Hepatocyte (in vitro differentiated cells): ENCODE measurements around the gene ECD. TPM values are rescaled to one million over a fixed set of nuclear protein-coding genes. Genes with fewer than 3 reads are reported as not detected.

Source experiments
- DNase-seq: peaks from one replicate; pipeline ENCODE4 v3.0.0-alpha.2; 2016; ENCODE audit warnings: low spot score
- H2AFZ ChIP-seq: fragments of 200-600 bp; sonication (generic); 2 replicates; pipeline ENCODE4 v1.6.0; 2016; ENCODE audit warnings: antibody characterized with exemption, mild to moderate bottlenecking
- H3K27ac ChIP-seq: fragments of 200-600 bp; sonication (generic); 2 replicates; pipeline ENCODE4 v1.5.1; 2016; ENCODE audit warnings: mild to moderate bottlenecking
- H3K27me3 ChIP-seq: fragments of 200-600 bp; sonication (generic); 2 replicates; pipeline ENCODE4 v1.6.1; 2016
- H3K36me3 ChIP-seq: fragments of 200-600 bp; sonication (generic); replicated peaks from 2 replicates; pipeline ENCODE4 v1.5.1; 2016; ENCODE audit warnings: low read depth; ENCODE audit not compliant: insufficient read depth
- H3K4me1 ChIP-seq: fragments of 200-600 bp; sonication (generic); 2 replicates; pipeline ENCODE4 v1.5.1; 2016; ENCODE audit warnings: mild to moderate bottlenecking, moderate library complexity; ENCODE audit not compliant: insufficient read depth
- H3K4me2 ChIP-seq: fragments of 200-600 bp; sonication (generic); 2 replicates; pipeline ENCODE4 v1.6.0; 2016
- H3K4me3 ChIP-seq: fragments of 200-600 bp; sonication (generic); 2 replicates; pipeline ENCODE4 v1.5.1; 2016; ENCODE audit warnings: mild to moderate bottlenecking
- H3K79me2 ChIP-seq: fragments of 200-600 bp; sonication (generic); 2 replicates; pipeline ENCODE4 v1.6.0; 2017; ENCODE audit warnings: mild to moderate bottlenecking
- H3K9me2 ChIP-seq: fragments of 200-600 bp; sonication (generic); replicated peaks from 2 replicates; pipeline ENCODE4 v1.6.0; 2017; ENCODE audit warnings: mild to moderate bottlenecking; ENCODE audit not compliant: insufficient read depth
- H3K9me3 ChIP-seq: fragments of 200-600 bp; sonication (generic); 2 replicates; pipeline ENCODE4 v1.5.1; 2016; ENCODE audit warnings: low read depth, mild to moderate bottlenecking
- H4K20me1 ChIP-seq: fragments of 200-600 bp; sonication (generic); 2 replicates; pipeline ENCODE4 v1.6.0; 2016; ENCODE audit warnings: mild to moderate bottlenecking; ENCODE audit not compliant: insufficient read depth, poor library complexity, severe bottlenecking
- EZH2 ChIP-seq: fragments of 200-600 bp; sonication (generic); IDR thresholded peaks from 2 replicates; pipeline ENCODE4 v1.6.1; 2016; ENCODE audit warnings: antibody characterized with exemption, mild to moderate bottlenecking, borderline replicate concordance
- EZH2phosphoT487 ChIP-seq: fragments of 200-600 bp; sonication (generic); IDR thresholded peaks from one replicate; pipeline ENCODE4 v1.6.1; 2018; ENCODE audit warnings: antibody characterized with exemption, mild to moderate bottlenecking, low read depth, moderate library complexity; ENCODE audit not compliant: unreplicated experiment, severe bottlenecking
- WGBS: methylation state at CpG from one replicate; pipeline ENCODE4 v1.1.6; 2016; ENCODE audit warnings: low lambda C conversion rate; ENCODE audit errors: missing lambda C conversion rate; 5-methylcytosine and 5-hydroxymethylcytosine counted together
- polyA plus RNA-seq: library from polyadenylated mRNA; unstranded; fragments of >200 nt; fragmentation: Nextera tagmentation; extraction: Ambion mirVana; gene quantifications from 2 replicates; pipeline ENCODE4 v1.2.1, GENCODE V29; 2016
- total RNA-seq: library from RNA; depleted of rRNA; stranded (reverse); fragments of >200 nt; gene quantifications from 2 replicates; pipeline ENCODE4 v1.2.3, GENCODE V29; 2014
- TF ChIP-seq, protein P1 (sequence below): fragments of 200-600 bp; sonication (generic); IDR thresholded peaks from 2 replicates; pipeline ENCODE4 v1.5.1; 2016; ENCODE audit warnings: antibody characterized with exemption, mild to moderate bottlenecking; ENCODE audit not compliant: poor library complexity

Gene ECD
- total and polyA plus RNA-seq, 2 experiments from 2014 or later: 26.9 to 30.1 TPM

DNA sequence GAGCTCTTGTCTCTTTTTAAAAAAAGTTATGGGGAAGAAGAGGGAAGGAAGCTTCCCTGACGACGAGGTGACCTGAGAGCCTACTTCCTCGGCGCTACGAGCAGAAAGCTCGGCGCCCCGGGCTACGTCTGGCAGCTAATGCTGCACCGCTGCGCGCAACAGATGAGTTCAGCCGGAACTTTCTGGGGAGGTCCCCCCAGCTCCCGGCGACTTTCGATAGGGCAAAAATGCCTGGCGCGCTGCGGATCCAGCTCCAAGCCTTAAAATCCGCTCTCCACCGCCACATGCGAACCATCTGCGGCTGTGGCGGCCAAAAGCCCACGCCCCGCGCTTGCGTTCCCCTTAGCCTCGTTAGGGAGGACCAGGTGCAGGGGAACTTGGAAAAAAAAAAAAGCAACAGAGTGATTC is 71.8 kb downstream of the ECD start:
- under 1% methylated on average over 29 of the region's 29 CpGs for WGBS
- H3K9me3 ChIP-seq: no peaks in the 10 kb centered on the region
- H3K9me2 ChIP-seq: no peaks in the 10 kb centered on the region
- H3K27ac ChIP-seq: peak overlapping the region; percentile 94
- H3K4me3 ChIP-seq: peak overlapping the region; percentile 60
- peaks cover 15% of the 10 kb centered on the region for H3K4me1 ChIP-seq
- DNase-seq: peak; percentile 86
- no peaks in the 10 kb centered on the region for H3K36me3 ChIP-seq
- H2AFZ ChIP-seq: peak overlapping the region; percentile 59
- H4K20me1 ChIP-seq: no peaks in the 10 kb centered on the region
- H3K79me2 ChIP-seq: peaks cover 38% of the 10 kb centered on the region
- no peaks in the 10 kb centered on the region for H3K27me3 ChIP-seq
- H3K4me2 ChIP-seq: peak overlapping the region; percentile 77
- TF ChIP-seq, protein P1, sequence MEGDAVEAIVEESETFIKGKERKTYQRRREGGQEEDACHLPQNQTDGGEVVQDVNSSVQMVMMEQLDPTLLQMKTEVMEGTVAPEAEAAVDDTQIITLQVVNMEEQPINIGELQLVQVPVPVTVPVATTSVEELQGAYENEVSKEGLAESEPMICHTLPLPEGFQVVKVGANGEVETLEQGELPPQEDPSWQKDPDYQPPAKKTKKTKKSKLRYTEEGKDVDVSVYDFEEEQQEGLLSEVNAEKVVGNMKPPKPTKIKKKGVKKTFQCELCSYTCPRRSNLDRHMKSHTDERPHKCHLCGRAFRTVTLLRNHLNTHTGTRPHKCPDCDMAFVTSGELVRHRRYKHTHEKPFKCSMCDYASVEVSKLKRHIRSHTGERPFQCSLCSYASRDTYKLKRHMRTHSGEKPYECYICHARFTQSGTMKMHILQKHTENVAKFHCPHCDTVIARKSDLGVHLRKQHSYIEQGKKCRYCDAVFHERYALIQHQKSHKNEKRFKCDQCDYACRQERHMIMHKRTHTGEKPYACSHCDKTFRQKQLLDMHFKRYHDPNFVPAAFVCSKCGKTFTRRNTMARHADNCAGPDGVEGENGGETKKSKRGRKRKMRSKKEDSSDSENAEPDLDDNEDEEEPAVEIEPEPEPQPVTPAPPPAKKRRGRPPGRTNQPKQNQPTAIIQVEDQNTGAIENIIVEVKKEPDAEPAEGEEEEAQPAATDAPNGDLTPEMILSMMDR: no peak
- TF ChIP-seq EZH2phosphoT487: no peak
- no peak for TF ChIP-seq EZH2

DNA sequence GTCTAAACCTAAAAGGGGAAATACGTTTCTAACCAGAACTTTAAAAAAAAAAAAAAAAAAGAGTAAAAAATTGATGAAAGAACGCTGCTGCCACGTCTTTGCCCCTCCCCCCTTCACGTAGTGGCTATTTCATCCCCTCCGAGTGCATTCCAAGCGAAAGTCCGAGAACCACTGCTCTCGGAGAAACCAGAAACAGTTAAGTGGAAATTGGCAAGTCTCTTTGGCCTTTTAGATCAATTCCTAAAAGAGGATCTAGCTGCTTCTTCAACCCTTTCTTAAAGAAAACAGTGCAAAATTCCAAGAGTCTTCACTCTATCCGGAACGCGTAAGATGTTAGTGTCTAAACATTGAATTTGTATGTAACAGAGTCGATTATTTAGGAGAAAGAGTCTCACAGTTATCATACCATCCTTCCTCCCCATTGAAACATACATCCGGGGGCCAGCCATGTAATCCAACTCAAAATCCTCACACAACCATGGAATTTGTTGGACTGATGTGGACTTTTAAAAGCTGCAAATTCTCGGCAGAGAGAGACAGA is 72.3 kb downstream of the ECD start:
- peak overlapping the region; percentile 77 for H3K4me2 ChIP-seq

DNA sequence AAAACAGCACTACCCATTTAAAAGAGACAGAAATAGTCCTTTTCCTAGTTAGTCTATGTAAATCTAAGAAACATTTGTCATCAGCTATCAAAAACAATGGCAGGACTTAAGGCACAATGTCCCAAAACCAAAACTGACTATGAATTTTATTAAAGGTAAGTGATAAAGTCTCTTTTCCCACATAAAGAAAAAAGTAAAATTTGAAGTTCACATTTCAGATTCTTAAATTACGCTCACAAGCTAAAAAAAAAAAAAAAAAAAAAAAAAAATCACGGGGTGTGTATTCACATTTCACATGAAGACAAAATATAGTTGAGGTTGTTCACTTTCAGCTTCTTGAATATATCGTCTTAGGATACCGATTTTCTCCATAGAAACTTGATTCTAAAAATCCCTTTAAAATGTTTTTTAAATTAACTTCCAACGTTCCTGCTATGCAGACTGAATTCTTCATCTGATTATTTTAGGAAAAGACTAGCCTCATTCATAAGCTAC is 72.8 kb downstream of the ECD start:
- no peak for DNase-seq
- Histone ChIP-seq H3K4me1 (peaks cover 15% of the 10 kb centered on the region), H3K9me2 (no peaks in the 10 kb centered on the region), H3K4me3 (peak overlapping the region; percentile 60), H3K9me3 (no peaks in the 10 kb centered on the region), H3K4me2 (peak overlapping the region; percentile 77), H3K36me3 (no peaks in the 10 kb centered on the region), H3K79me2 (peaks cover 48% of the 10 kb centered on the region), H4K20me1 (peaks cover 5% of the 10 kb centered on the region), H3K27ac (peak overlapping the region; percentile 94), H2AFZ (peak overlapping the region; percentile 59), H3K27me3 (no peaks in the 10 kb centered on the region)
- TF ChIP-seq EZH2phosphoT487 (no peak), EZH2 (no peak)
- TF ChIP-seq, protein P1: no peak
- 5% methylated on average over 5 of the region's 5 CpGs for WGBS

More for the DNA sequence above, 72.3 kb downstream of the ECD start:
- 1% methylated on average over 14 of the region's 14 CpGs for WGBS
- H3K4me3 ChIP-seq: peak overlapping the region; percentile 60
- TF ChIP-seq, protein P1: no peak
- TF ChIP-seq EZH2phosphoT487: no peak
- no peak for TF ChIP-seq EZH2
- peaks cover 43% of the 10 kb centered on the region for H3K79me2 ChIP-seq
- no peaks in the 10 kb centered on the region for H3K9me2 ChIP-seq
- no peaks in the 10 kb centered on the region for H4K20me1 ChIP-seq
- DNase-seq: peak; percentile 80
- no peaks in the 10 kb centered on the region for H3K36me3 ChIP-seq
- H3K4me1 ChIP-seq: peaks cover 15% of the 10 kb centered on the region
- peak overlapping the region; percentile 59 for H2AFZ ChIP-seq
- peak overlapping the region; percentile 94 for H3K27ac ChIP-seq
- no peaks in the 10 kb centered on the region for H3K9me3 ChIP-seq
- H3K27me3 ChIP-seq: no peaks in the 10 kb centered on the region
